Esophagus muscularis mucosa (tissue), 3 donors: ENCODE data around the gene BIK.

ENCODE experiments used
- CTCF ChIP-seq, 3 experiments: fragments of 200-600 bp in 2 of 3; fragments of 450-650 bp in 1 of 3; sonication (generic) in 2 of 3; IDR thresholded peaks; one replicate each; pipeline ENCODE4 v1.5.1; 2017 to 2019; ENCODE audit warnings: antibody characterized with exemption in 3 of 3, mild to moderate bottlenecking in 2 of 3, moderate library complexity in 1 of 3
- POLR2A ChIP-seq: fragments of 450-650 bp; IDR thresholded peaks from one replicate; pipeline ENCODE4 v1.6.1; 2017; ENCODE audit warnings: antibody characterized with exemption, moderate library complexity, mild to moderate bottlenecking, low read depth
- POLR2AphosphoS5 ChIP-seq, 2 donors: sonication (generic); formaldehyde crosslinking; IDR thresholded peaks; one replicate each; pipeline ENCODE4 v1.6.1; 2017; ENCODE audit warnings: antibody characterized with exemption in 2 of 2

GRCh38 chr22:43114958-43115357, 4.4 kb downstream of the BIK start:
- TF ChIP-seq POLR2A (no peak), CTCF (IDR thresholded peaks at IDR 0.05) (no peak), POLR2AphosphoS5 (IDR thresholded peaks at IDR 0.05) (no peak)
